Endothelial cell of umbilical vein (primary cell): ENCODE data around the gene COASY. TPM values are rescaled to one million over a fixed set of nuclear protein-coding genes. Genes with fewer than 3 reads are reported as not detected.

Experiments used
- BruUV-seq: library from RNA; stranded (reverse); fragments of 400-500 nt; replicated peaks from 2 replicates; lab custom pipeline; 2021; lab: Mats Ljungman, UMichigan
- CTCF ChIA-PET: fragments of 300-600, 350-600 bp; sonication (Branson Sonifier 250); formaldehyde crosslinking; loops from one replicate; lab custom pipeline; 2021; ENCODE audit warnings: antibody characterized with exemption, inconsistent platforms; lab: Charles Lee
- POLR2A ChIA-PET: fragments of 300-600, 350-600 bp; sonication (Branson Sonifier 250); formaldehyde crosslinking; loops from one replicate; lab custom pipeline; 2021; ENCODE audit warnings: antibody characterized with exemption, inconsistent platforms; lab: Charles Lee
- DNase-seq: peaks from one replicate; pipeline ENCODE4 v3.0.0-alpha.2; 2011; ENCODE audit warnings: low read depth, low spot score
- FAIRE-seq: peaks from 2 replicates; lab custom pipeline; 2011; peaks lifted over from hg19 to GRCh38; lab: Jason Lieb, UNC
- H2AFZ ChIP-seq: 2 replicates; pipeline ENCODE4 v1.6.0; 2012; ENCODE audit warnings: low read depth, low read length, control low read depth, inconsistent platforms
- H3K27ac ChIP-seq: 2 replicates; pipeline ENCODE4 v1.5.1; 2011; ENCODE audit warnings: low read depth, mild to moderate bottlenecking, control low read depth, low read length, moderate library complexity; ENCODE audit not compliant: insufficient read depth
- H3K27me3 ChIP-seq, 2 experiments: 2 replicates each; pipeline versions ENCODE4 v1.6.0 to v1.6.1; 2011; ENCODE audit warnings: low read length in 2 of 2, mixed read lengths in 1 of 2; ENCODE audit not compliant: control insufficient read depth in 2 of 2, insufficient read depth in 2 of 2
- H3K36me3 ChIP-seq, 2 experiments: 2 replicates in 1 of 2; 3 replicates in 1 of 2; pipeline ENCODE4 v1.5.1; 2011; ENCODE audit warnings: low read length in 2 of 2, mild to moderate bottlenecking in 1 of 2, moderate library complexity in 1 of 2; ENCODE audit not compliant: control insufficient read depth in 2 of 2, insufficient read depth in 2 of 2; ENCODE audit errors: extremely low read depth in 1 of 2
- H3K4me1 ChIP-seq: 3 replicates; pipeline ENCODE4 v1.5.1; 2011; ENCODE audit warnings: mild to moderate bottlenecking, low read length; ENCODE audit not compliant: control insufficient read depth, insufficient read depth; ENCODE audit errors: extremely low read depth
- H3K4me2 ChIP-seq: 2 replicates; pipeline ENCODE4 v1.6.1; 2011; ENCODE audit warnings: low read length, control low read depth, mixed read lengths; ENCODE audit not compliant: insufficient read depth
- H3K4me3 ChIP-seq, 3 experiments: fragments of 200-600 bp in 1 of 3; sonication (generic), shearing (Covaris generic) in 1 of 3; replicated peaks in 1 of 3; 2 replicates each; pipeline ENCODE4 v1.5.1; 2011 to 2016; ENCODE audit warnings: control low read depth in 3 of 3, low read length in 3 of 3, mild to moderate bottlenecking in 2 of 3, inconsistent platforms in 1 of 3, low read depth in 1 of 3, moderate library complexity in 1 of 3; ENCODE audit not compliant: insufficient read depth in 1 of 3
- H3K79me2 ChIP-seq: 2 replicates; pipeline ENCODE4 v1.6.0; 2012; ENCODE audit warnings: low read length, inconsistent platforms; ENCODE audit not compliant: control insufficient read depth, insufficient read depth
- H3K9ac ChIP-seq: replicated peaks from 2 replicates; pipeline ENCODE3; 2011; ENCODE audit warnings: low read length, control low read depth; ENCODE audit not compliant: insufficient read depth; ENCODE audit errors: extremely low read depth
- H3K9me1 ChIP-seq: replicated peaks from 3 replicates; pipeline ENCODE4 v1.6.0; 2011; ENCODE audit warnings: mild to moderate bottlenecking, low read length; ENCODE audit not compliant: control insufficient read depth, insufficient read depth; ENCODE audit errors: extremely low read depth
- H3K9me3 ChIP-seq: replicated peaks from 2 replicates; pipeline ENCODE4 v1.5.1; 2012; ENCODE audit warnings: low read length, inconsistent platforms; ENCODE audit not compliant: control insufficient read depth, insufficient read depth
- H4K20me1 ChIP-seq: replicated peaks from 2 replicates; pipeline ENCODE3; 2011; ENCODE audit warnings: mild to moderate bottlenecking, low read length; ENCODE audit not compliant: control insufficient read depth, insufficient read depth; ENCODE audit errors: extremely low read depth
- EZH2 ChIP-seq: IDR thresholded peaks from 2 replicates; pipeline ENCODE4 v1.6.1; 2012; ENCODE audit warnings: borderline replicate concordance, low read depth, mild to moderate bottlenecking, moderate library complexity, low read length, inconsistent platforms; ENCODE audit not compliant: severe bottlenecking
- FOS ChIP-seq: IDR thresholded peaks from 2 replicates; pipeline ENCODE4 v1.6.1; 2011; ENCODE audit warnings: mild to moderate bottlenecking, low read length, moderate library complexity, borderline replicate concordance; ENCODE audit not compliant: insufficient read depth
- GATA2 ChIP-seq: IDR thresholded peaks from 2 replicates; pipeline ENCODE4 v1.7.0; 2011; ENCODE audit warnings: low read depth, mild to moderate bottlenecking, moderate library complexity, mixed read lengths, low read length; ENCODE audit not compliant: insufficient read length, insufficient read depth
- JUN ChIP-seq: IDR thresholded peaks from 2 replicates; pipeline ENCODE4 v1.6.1; 2011; ENCODE audit warnings: borderline replicate concordance, low read depth; ENCODE audit not compliant: insufficient read length, insufficient read depth
- MYC ChIP-seq: IDR thresholded peaks from one replicate; pipeline ENCODE4 v1.6.1; 2011; ENCODE audit warnings: mild to moderate bottlenecking, low read depth, low read length
- POLR2A ChIP-seq: IDR thresholded peaks from 2 replicates; pipeline ENCODE4 v1.6.1; 2012; ENCODE audit warnings: low read depth, mild to moderate bottlenecking, control low read depth, low read length
- POLR2AphosphoS5 ChIP-seq: IDR thresholded peaks from 2 replicates; pipeline ENCODE4 v1.6.1; 2012; ENCODE audit warnings: low read depth, mild to moderate bottlenecking, control low read depth, low read length, moderate library complexity; ENCODE audit not compliant: insufficient read depth
- dilution Hi-C: fragments of 300-500 bp; cut with MboI; formaldehyde crosslinking; loops from one replicate; pipeline ENCODE4 v1.15.0; 2019; ENCODE audit warnings: low sequenced_read_pairs; ENCODE audit not compliant: extremely low pct_ligation_motif_present
- intact Hi-C: fragments of 100-400 bp; cut with micrococcal nuclease; formaldehyde crosslinking; loops from one replicate; pipeline ENCODE4 v1.10.0; 2022
- polyA plus RNA-seq, 4 experiments: library from polyadenylated mRNA; depleted of rRNA in 3 of 4; stranded (reverse) in 3 of 4; unstranded in 1 of 4; fragments of >200 nt; gene quantifications; 2 replicates each; pipeline versions ENCODE4 v1.2.1 to v1.2.3, GENCODE V29; 2011 to 2012; ENCODE audit warnings: missing spikeins in 1 of 4
- total RNA-seq: library from RNA; stranded (reverse); gene quantifications from 2 replicates; pipeline ENCODE4 v1.2.3, GENCODE V29; 2021
- TF ChIP-seq, protein P1 (sequence below): IDR thresholded peaks from 2 replicates; pipeline ENCODE4 v1.6.1; 2011; ENCODE audit not compliant: insufficient read depth, insufficient read length
- TF ChIP-seq, protein P2 (sequence below), 2 donors: IDR thresholded peaks; 1 replicate in 1 of 2; 2 replicates in 1 of 2; pipeline ENCODE4 v1.5.1; 2011; ENCODE audit warnings: low read length in 2 of 2, mild to moderate bottlenecking in 2 of 2, moderate library complexity in 2 of 2, control low read depth in 1 of 2, inconsistent platforms in 1 of 2, low read depth in 1 of 2; ENCODE audit not compliant: insufficient read depth in 1 of 2; ENCODE audit errors: extremely low read depth in 1 of 2

Gene COASY
- total and polyA plus RNA-seq, 2 donors (not counting 3 experiments of a cell fraction or from before 2014, with no cell fraction given), result 39.6 to 69.2 TPM

DNA sequence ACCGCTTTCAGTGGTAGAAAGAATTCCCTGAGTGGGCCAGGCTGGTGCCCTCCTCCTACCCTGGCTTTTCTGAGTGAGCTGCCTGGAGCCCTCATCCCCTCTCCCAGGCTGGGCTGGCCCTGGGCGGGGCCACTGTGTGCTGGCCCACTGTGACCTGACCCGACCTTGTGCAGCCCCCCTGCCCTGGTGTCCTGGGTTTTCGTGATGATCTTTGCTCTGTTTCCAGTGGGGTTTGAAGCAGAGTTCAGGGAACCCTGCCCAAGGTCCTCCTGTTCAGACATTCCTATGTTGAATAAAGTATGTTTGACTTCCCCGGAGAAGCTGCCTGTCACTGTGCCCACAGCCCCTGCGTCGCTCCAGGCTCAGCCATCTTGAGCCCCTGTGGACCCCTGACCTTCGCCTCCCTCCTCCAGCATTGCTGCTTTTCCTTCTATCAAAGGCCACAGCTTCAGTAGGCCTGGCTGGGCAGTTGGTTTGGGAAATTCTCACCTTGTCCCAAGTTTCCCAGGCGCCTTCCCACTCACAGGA is 39.6 kb upstream of the COASY start:
- H3K9me3 ChIP-seq, result no peaks in the 10 kb centered on the region
- FAIRE-seq, result no peak
- H3K79me2 ChIP-seq, result no peaks in the 10 kb centered on the region
- peak overlapping the region; percentile 100 for H3K27ac ChIP-seq
- H3K36me3 ChIP-seq, result no peaks in the 10 kb centered on the region
- no peak overlapping the region for H2AFZ ChIP-seq
- dilution Hi-C loops (loop anchor here (25.0 kb wide), 1 partner anchor 185 kb away; no protein-coding TSS in a partner anchor), intact Hi-C loops (loop anchor here (10.0 kb wide), 2 partner anchors 388 to 498 kb away; partner anchors contain the start of gene NKIRAS2)
- no TSS peak for BruUV-seq
- H3K9ac ChIP-seq, result no peak overlapping the region
- ChIA-PET POLR2A (no interaction called here), CTCF (no interaction called here)
- TF ChIP-seq POLR2AphosphoS5 (no peak), POLR2A (no peak), GATA2 (no peak), FOS (no peak), EZH2 (no peak), JUN (no peak), MYC (no peak)
- TF ChIP-seq, protein P1, sequence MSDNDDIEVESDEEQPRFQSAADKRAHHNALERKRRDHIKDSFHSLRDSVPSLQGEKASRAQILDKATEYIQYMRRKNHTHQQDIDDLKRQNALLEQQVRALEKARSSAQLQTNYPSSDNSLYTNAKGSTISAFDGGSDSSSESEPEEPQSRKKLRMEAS, result no peak
- TF ChIP-seq, protein P2, sequence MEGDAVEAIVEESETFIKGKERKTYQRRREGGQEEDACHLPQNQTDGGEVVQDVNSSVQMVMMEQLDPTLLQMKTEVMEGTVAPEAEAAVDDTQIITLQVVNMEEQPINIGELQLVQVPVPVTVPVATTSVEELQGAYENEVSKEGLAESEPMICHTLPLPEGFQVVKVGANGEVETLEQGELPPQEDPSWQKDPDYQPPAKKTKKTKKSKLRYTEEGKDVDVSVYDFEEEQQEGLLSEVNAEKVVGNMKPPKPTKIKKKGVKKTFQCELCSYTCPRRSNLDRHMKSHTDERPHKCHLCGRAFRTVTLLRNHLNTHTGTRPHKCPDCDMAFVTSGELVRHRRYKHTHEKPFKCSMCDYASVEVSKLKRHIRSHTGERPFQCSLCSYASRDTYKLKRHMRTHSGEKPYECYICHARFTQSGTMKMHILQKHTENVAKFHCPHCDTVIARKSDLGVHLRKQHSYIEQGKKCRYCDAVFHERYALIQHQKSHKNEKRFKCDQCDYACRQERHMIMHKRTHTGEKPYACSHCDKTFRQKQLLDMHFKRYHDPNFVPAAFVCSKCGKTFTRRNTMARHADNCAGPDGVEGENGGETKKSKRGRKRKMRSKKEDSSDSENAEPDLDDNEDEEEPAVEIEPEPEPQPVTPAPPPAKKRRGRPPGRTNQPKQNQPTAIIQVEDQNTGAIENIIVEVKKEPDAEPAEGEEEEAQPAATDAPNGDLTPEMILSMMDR (IDR thresholded peaks at IDR 0.05; ENCODE audit: extremely low read depth in 1 of 2, insufficient read depth in 1 of 2, low read depth in 1 of 2, low read length in 2 of 2), result no peak
- H3K4me3 ChIP-seq, result no peak overlapping the region
- H3K9me1 ChIP-seq, result no peaks in the 10 kb centered on the region
- no peak for DNase-seq
- H3K4me2 ChIP-seq, result no peak overlapping the region
- H3K4me1 ChIP-seq, result peaks cover 63% of the 10 kb centered on the region
- no peaks in the 10 kb centered on the region for H4K20me1 ChIP-seq
- H3K27me3 ChIP-seq, result no peaks in the 10 kb centered on the region
